MM.1S (cell line): ENCODE results near the gene MSMP.

Experiments
- DNase-seq: peaks from one replicate; pipeline ENCODE4 v3.0.0-alpha.2; 2015
- H2AFZ ChIP-seq: fragments of 300-600 bp; sonication (generic); 2 replicates; pipeline ENCODE4 v1.6.0; 2016; ENCODE audit warnings: antibody characterized with exemption, low read length
- H3F3A ChIP-seq: fragments of 300-600 bp; sonication (generic); 2 replicates; pipeline ENCODE4 v1.6.1; 2016; ENCODE audit warnings: mild to moderate bottlenecking, antibody characterized with exemption, low read length, moderate library complexity, mixed read lengths; ENCODE audit not compliant: insufficient read depth
- H3K27ac ChIP-seq: fragments of 300-600 bp; sonication (generic); 2 replicates; pipeline ENCODE4 v1.5.1; 2016; ENCODE audit warnings: mild to moderate bottlenecking, low read length
- H3K27me3 ChIP-seq: fragments of 300-600 bp; sonication (generic); replicated peaks from 2 replicates; pipeline ENCODE4 v1.6.0; 2016; ENCODE audit warnings: low read length; ENCODE audit not compliant: insufficient read depth
- H3K36me3 ChIP-seq: fragments of 300-600 bp; sonication (generic); replicated peaks from 2 replicates; pipeline ENCODE4 v1.6.1; 2016; ENCODE audit warnings: mild to moderate bottlenecking, low read length, mixed read lengths; ENCODE audit not compliant: insufficient read depth
- H3K4me1 ChIP-seq: fragments of 300-600 bp; sonication (generic); 2 replicates; pipeline ENCODE4 v1.6.1; 2016; ENCODE audit warnings: low read length, mixed read lengths
- H3K4me2 ChIP-seq: fragments of 300-600 bp; sonication (generic); 2 replicates; pipeline ENCODE4 v1.6.0; 2016; ENCODE audit warnings: low read depth, low read length
- H3K4me3 ChIP-seq: fragments of 300-600 bp; sonication (generic); 2 replicates; pipeline ENCODE4 v1.5.1; 2016; ENCODE audit warnings: low read length, mixed read lengths
- H3K79me2 ChIP-seq: fragments of 300-600 bp; sonication (generic); 2 replicates; pipeline ENCODE4 v1.6.1; 2016; ENCODE audit warnings: mixed run types, low read length, mixed read lengths
- H3K9ac ChIP-seq: fragments of 300-600 bp; sonication (generic); 2 replicates; pipeline ENCODE4 v1.6.1; 2016; ENCODE audit warnings: low read length, mixed read lengths
- H3K9me2 ChIP-seq: fragments of 300-600 bp; sonication (generic); replicated peaks from 2 replicates; pipeline ENCODE4 v1.6.1; 2016; ENCODE audit warnings: mild to moderate bottlenecking, low read length, mixed read lengths; ENCODE audit not compliant: insufficient read depth
- H3K9me3 ChIP-seq: fragments of 300-600 bp; sonication (generic); replicated peaks from 2 replicates; pipeline ENCODE4 v1.6.1; 2016; ENCODE audit warnings: mild to moderate bottlenecking, low read length, mixed read lengths; ENCODE audit not compliant: insufficient read depth
- H4K20me1 ChIP-seq: fragments of 300-600 bp; sonication (generic); 2 replicates; pipeline ENCODE4 v1.6.1; 2016; ENCODE audit warnings: mild to moderate bottlenecking, low read length, moderate library complexity, mixed read lengths; ENCODE audit not compliant: insufficient read depth
- EZH2 ChIP-seq: fragments of 300-600 bp; sonication (generic); optimal IDR thresholded peaks from 2 replicates; pipeline ENCODE3; 2017; ENCODE audit warnings: low read depth, mild to moderate bottlenecking, antibody characterized with exemption, low read length, mixed read lengths
- EZH2phosphoT487 ChIP-seq: fragments of 300-600 bp; sonication (generic); IDR thresholded peaks from 2 replicates; pipeline ENCODE4 v1.6.1; 2018; ENCODE audit warnings: antibody characterized with exemption, low read length
- TF ChIP-seq, protein P1 (sequence below): fragments of 300-600 bp; sonication (generic); IDR thresholded peaks from 2 replicates; pipeline ENCODE4 v1.5.1; 2016; ENCODE audit warnings: antibody characterized with exemption, low read length, mixed read lengths

The MSMP gene

DNA sequence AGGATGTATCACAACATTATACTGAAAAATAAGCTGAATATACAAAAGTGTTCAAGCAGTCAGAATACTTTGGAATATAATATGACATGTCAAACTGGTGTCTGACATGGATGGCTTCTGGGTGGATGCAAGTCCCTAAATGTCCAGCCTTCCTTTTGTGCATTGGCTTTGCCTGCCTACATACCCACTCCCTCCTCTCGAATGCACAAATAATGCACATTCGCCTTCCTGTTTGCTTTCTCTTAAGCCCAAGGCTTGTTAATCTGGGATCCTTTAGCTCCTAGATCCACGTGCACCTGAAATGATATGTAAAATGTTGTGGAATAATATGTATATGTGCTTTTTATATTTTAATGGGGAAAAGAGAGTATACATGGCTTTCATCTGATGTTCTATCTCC lies 24.4 kb upstream of the MSMP start:
- H3K79me2 ChIP-seq, result no peaks in the 10 kb centered on the region
- H3K27me3 ChIP-seq, result no peaks in the 10 kb centered on the region
- no peaks in the 10 kb centered on the region for H3K4me1 ChIP-seq
- no peaks in the 10 kb centered on the region for H3K9me2 ChIP-seq
- H3F3A ChIP-seq, result no peaks in the 10 kb centered on the region
- H3K4me2 ChIP-seq, result no peak overlapping the region
- no peaks in the 10 kb centered on the region for H3K9me3 ChIP-seq
- no peak for TF ChIP-seq EZH2
- no peak for TF ChIP-seq EZH2phosphoT487
- TF ChIP-seq, protein P1, sequence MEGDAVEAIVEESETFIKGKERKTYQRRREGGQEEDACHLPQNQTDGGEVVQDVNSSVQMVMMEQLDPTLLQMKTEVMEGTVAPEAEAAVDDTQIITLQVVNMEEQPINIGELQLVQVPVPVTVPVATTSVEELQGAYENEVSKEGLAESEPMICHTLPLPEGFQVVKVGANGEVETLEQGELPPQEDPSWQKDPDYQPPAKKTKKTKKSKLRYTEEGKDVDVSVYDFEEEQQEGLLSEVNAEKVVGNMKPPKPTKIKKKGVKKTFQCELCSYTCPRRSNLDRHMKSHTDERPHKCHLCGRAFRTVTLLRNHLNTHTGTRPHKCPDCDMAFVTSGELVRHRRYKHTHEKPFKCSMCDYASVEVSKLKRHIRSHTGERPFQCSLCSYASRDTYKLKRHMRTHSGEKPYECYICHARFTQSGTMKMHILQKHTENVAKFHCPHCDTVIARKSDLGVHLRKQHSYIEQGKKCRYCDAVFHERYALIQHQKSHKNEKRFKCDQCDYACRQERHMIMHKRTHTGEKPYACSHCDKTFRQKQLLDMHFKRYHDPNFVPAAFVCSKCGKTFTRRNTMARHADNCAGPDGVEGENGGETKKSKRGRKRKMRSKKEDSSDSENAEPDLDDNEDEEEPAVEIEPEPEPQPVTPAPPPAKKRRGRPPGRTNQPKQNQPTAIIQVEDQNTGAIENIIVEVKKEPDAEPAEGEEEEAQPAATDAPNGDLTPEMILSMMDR, result no peak
- H3K27ac ChIP-seq, result no peak overlapping the region
- no peak overlapping the region for H3K4me3 ChIP-seq
- no peaks in the 10 kb centered on the region for H3K36me3 ChIP-seq
- DNase-seq, result no peak
- H3K9ac ChIP-seq, result no peak overlapping the region
- no peak overlapping the region for H2AFZ ChIP-seq
- no peaks in the 10 kb centered on the region for H4K20me1 ChIP-seq

DNA sequence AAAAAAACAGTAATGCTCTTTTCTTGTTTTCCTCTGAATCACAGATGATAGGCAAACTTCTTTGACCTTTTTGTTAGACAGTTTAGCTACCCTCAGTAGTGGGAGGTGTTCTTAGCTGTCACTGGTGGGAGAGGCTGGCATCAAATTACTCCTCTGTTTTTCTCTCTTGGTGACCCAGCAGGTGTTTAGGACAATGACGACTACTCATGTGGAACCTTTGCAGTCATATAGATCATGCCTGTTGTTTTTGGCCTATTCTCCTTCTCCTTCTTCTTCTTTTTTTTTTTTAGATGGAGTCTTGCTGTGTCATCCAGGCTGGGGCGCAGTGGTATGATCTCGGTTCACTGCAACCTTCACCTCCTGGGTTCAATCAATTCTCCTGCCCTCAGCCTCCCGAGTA lies 21.9 kb upstream of the MSMP start:
- H3K79me2 ChIP-seq, result no peaks in the 10 kb centered on the region
- H3K9ac ChIP-seq, result no peak overlapping the region
- no peaks in the 10 kb centered on the region for H3F3A ChIP-seq
- TF ChIP-seq, protein P1, result no peak
- TF ChIP-seq EZH2, result no peak
- H2AFZ ChIP-seq, result no peak overlapping the region
- no peak overlapping the region for H3K4me2 ChIP-seq
- H3K27me3 ChIP-seq, result no peaks in the 10 kb centered on the region
- no peaks in the 10 kb centered on the region for H3K9me3 ChIP-seq
- no peak overlapping the region for H3K27ac ChIP-seq
- no peak for DNase-seq
- H4K20me1 ChIP-seq, result no peaks in the 10 kb centered on the region
- no peaks in the 10 kb centered on the region for H3K9me2 ChIP-seq
- no peaks in the 10 kb centered on the region for H3K36me3 ChIP-seq
- H3K4me1 ChIP-seq, result no peaks in the 10 kb centered on the region
- no peak overlapping the region for H3K4me3 ChIP-seq

DNA sequence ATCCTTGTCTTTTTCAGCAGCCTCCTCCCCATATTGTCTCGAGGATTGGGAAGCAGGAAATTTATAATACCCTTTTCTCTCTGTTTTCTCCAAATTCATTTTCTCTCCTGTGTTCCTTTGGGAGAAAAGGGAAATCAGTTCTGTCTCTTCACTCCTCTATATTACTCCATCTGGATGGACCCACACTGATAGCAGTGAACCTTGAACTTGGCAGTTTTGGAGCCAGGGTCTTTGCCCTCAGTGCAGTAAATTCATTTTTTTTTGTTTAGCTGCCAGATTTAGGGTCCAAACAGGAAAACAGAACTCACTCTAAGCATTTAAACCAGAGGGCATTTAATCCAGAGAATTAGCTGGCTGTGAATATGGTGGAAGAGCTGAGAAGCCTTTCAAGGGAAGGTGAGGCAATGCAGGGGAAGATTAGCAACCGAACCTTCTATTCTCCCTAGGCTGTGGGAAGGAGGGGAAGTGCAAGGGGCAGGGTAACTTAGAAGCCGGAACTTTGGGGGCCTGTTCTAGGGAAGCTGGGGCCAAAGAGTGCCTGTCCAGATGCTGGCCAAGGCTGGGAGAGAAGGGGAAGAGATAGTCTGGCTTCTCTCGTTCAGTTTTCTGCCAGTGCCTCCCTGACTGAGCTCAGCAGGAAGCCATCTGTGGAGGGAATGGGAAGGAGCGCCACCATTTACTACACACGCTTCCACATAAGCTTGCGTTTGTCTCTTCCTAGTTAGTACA lies 21.0 kb upstream of the MSMP start:
- H3K36me3 ChIP-seq, result no peaks in the 10 kb centered on the region
- H3K9me3 ChIP-seq, result no peaks in the 10 kb centered on the region
- no peak overlapping the region for H2AFZ ChIP-seq
- no peaks in the 10 kb centered on the region for H3K4me1 ChIP-seq
- H3K27me3 ChIP-seq, result no peaks in the 10 kb centered on the region
- no peak overlapping the region for H3K27ac ChIP-seq
- no peak overlapping the region for H3K4me2 ChIP-seq
- no peaks in the 10 kb centered on the region for H3F3A ChIP-seq
- H3K79me2 ChIP-seq, result no peaks in the 10 kb centered on the region
- TF ChIP-seq EZH2 (no peak), EZH2phosphoT487 (no peak)
- TF ChIP-seq, protein P1, result no peak
- no peaks in the 10 kb centered on the region for H3K9me2 ChIP-seq
- H3K9ac ChIP-seq, result no peak overlapping the region
- H4K20me1 ChIP-seq, result no peaks in the 10 kb centered on the region
- no peak overlapping the region for H3K4me3 ChIP-seq
- no peak for DNase-seq
